GM18951 (cell line): ENCODE results near the gene REELD1.

ENCODE experiments used
- POLR2A ChIP-seq: IDR thresholded peaks from 4 replicates; pipeline ENCODE4 v1.6.1; 2011; ENCODE audit warnings: mild to moderate bottlenecking; ENCODE audit not compliant: insufficient read length, insufficient read depth; ENCODE audit errors: extremely low read depth
- in situ Hi-C: fragments of 300-500 bp; cut with MboI; formaldehyde crosslinking; loops from one replicate; pipeline ENCODE4 v1.12.0; 2022; ENCODE audit warnings: low sequenced_read_pairs, mixed read lengths, inconsistent platforms; ENCODE audit not compliant: unreplicated experiment

Gene REELD1

DNA sequence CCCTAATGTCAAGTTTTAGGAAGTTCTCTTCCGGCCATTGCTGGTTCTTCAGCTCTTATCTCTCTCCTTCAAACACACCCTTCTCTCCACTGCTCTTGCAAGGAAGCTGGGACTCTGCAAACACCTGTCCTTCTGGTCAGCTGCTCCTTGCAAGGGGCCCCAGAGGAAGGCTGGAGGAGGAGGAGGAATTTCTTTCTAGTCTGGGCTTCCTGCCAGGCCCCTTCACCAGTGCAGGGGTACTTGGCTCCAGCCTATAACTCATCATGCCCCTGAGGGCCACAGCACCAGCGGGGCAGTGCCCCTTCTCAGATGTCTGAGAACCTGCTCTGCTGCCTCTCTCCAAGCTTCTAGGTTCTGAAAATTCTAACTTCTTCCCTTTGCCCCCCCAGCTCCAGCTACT, 46.7 kb downstream of the REELD1 start:
- in situ Hi-C loops: loop anchor here (25.0 kb wide), 1 partner anchor 826 kb away; no protein-coding TSS in a partner anchor

DNA sequence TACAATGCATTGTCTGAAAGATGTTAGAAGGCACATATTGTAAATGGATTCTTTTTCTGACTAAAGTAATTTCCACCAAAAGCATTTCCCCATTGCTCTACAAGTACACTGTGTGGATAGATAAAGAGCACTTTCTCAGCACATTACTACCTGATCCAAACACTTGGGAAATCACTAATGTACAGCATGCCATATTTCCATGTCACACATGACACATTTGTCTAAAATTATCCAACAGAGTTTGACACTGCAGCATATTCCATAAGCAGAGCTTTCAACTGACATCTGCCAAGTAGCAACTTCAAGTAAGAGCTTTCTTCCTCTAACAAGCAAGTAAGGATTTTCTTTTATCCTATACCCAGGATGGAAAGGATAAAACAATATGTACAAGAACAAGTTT, 49.5 kb downstream of the REELD1 start:
- in situ Hi-C loops: loop anchor here (25.0 kb wide), 1 partner anchor 824 kb away; no protein-coding TSS in a partner anchor
- TF ChIP-seq POLR2A: no peak

More for the DNA sequence above, 46.7 kb downstream of the REELD1 start:
- TF ChIP-seq POLR2A: no peak

DNA sequence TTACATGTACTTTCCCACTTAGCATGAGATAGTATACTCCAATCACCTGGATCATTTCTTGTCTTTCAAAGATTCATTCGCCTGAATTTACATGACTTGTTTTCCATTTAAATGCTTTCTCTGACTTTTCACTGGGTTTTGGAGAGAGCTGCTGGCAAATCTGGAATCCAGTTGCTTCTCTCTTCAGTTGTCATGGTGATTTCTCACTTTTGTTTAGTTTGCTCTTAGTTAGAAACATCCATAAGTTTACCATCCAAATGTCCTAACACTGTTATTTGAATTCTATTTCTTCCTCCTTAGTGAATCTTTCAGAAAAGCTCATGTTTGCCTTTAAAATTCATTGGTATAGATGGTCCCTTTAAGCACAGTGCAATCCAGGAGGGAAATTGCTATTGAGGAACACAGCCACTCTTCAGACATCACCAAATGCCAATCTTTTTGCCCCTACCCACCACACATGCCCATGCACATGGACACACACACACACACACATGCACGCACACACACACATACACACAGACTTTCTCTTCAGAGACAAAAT, 51.7 kb downstream of the REELD1 start:
- in situ Hi-C loops: loop anchor here (25.0 kb wide), 1 partner anchor 821 kb away; no protein-coding TSS in a partner anchor
- TF ChIP-seq POLR2A: no peak

DNA sequence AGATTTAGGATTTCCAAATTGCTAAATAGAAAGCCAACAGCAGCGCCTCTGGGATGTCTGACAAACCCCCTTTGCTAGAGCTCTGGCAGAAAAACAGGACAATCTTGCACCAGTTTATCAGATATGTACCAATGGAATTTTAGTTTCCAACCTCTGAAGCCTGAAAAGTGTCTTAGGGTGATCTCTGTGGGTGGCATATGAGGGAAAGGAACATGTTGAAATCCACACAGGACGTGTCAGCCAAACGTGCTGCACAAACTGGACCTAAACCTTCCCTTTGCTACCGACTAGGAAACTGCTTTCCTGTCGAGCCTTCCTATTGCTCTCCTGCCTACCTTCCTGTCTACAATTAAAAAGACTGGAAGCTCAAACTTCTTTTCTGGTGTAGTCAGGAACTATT, 53.5 kb downstream of the REELD1 start:
- TF ChIP-seq POLR2A: no peak
- in situ Hi-C loops: loop anchor here (25.0 kb wide), 1 partner anchor 819 kb away; no protein-coding TSS in a partner anchor

DNA sequence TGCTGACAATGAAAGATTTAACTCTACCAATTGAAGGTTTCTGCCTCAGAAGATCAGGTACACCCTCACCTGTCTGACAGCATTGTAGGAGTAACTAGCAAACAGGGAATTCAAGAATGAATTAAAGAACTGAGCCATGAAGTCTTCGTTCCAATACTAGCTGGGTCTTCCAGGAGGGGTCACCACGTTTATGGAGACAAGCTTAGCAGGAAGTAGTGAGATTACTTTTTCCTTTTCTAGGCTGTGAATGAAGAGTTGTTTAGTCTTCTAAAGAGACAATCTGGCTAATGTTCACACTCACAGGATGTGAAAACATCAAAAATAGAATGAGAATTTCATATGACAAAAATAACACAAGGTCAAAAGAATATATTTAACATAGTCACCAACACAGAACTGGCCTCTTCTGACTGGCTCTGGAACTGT, 54.9 kb downstream of the REELD1 start:
- in situ Hi-C loops: loop anchor here (25.0 kb wide), 1 partner anchor 818 kb away; no protein-coding TSS in a partner anchor
- TF ChIP-seq POLR2A: no peak

DNA sequence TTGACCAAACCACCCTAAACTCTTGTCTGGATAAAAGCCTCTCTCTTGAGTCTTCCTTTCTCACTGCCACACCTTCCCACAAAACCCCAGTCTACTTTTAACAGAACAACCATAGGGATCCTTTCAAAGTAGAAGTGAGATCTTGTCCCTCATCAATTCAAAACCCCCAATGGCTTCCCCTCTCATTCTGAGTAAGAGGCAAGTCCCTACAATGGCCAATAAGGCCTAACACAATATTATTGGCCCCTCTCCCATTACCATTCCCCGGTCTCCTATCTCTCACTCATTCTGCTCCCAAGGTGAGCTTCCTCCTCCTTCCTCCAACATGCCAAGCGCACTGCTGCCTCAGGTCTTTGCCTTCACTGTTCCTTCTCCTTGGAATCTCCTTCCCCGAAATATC, 57.1 kb downstream of the REELD1 start:
- in situ Hi-C loops: loop anchor here (10.0 to 25.0 kb wide), 2 partner anchors 53 to 816 kb away; no protein-coding TSS in a partner anchor
- no peak for TF ChIP-seq POLR2A

DNA sequence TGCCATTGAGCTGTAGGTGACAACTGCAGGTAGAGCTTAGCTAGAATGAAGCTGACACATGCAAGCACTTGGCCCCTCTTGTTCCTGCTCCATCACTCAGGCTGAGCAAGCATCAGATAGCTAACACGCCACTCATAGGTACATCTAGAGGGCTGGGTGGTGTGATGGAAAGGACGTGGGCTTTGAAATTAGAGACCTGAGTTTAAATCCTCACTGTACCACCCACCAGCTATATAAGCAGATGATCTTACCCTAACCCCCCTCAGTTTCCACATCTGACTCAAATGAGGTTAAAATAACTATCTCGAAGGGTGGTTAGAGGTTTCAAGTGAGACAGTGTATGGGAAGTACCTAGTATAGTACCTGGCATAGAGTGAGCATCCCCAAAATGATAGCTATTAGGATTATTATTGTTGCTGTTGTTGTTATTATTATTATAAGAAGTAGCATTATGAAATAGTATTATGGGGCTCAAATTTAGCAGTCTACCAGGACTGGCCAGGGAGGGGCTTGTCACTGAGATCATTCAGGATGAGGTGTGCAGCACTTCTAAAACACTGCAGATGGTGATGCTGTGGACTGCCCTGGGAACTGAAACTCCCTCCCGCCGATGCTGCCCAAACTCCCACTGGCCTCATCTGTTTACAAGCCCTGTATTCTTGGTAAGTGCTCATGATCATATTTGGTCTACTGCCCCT, 59.0 kb downstream of the REELD1 start:
- TF ChIP-seq POLR2A: peak; percentile 43
- in situ Hi-C loops: loop anchor here (10.0 to 25.0 kb wide), 2 partner anchors 51 to 814 kb away; no protein-coding TSS in a partner anchor

DNA sequence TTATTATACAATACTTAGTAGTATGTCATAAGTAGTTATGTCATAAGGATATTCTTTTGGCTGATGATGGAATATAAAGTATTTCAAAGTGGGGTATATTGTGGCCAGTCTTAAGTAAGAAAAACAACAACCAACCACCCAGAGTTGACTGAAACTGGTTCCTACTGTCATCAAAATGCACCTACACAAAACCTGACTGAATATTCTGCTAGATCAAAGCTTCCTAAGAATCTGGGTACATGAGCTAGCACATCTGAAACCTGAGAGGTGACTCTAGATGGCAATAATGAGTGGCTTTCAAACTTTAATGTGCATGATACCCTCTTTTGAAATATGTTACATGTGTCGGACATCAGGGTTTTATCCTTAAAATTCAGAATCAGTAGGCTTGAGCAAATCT, 60.4 kb downstream of the REELD1 start:
- in situ Hi-C loops: loop anchor here (10.0 to 25.0 kb wide), 2 partner anchors 50 to 813 kb away; no protein-coding TSS in a partner anchor
- TF ChIP-seq POLR2A: no peak

DNA sequence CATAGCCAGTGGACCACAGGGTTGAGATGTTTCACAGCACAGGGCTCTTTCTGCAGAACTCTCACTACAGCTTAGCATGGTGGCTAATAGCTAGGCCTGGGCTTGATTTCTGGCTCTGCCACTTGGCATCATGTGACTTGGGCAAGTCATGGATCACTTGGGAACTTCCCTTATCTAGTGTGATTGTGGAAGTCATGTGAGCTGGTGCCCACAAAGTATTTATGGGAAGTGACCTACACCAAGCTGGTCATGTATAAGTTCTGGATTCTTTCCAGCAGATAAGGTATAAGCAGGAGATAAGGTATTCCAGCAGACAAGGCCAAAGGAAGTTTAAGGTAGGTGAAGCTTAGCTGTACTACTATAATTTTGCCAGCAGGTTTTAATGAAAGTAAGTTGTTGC, 61.0 kb downstream of the REELD1 start:
- in situ Hi-C loops: loop anchor here (10.0 kb wide), 1 partner anchor 49 kb away; no protein-coding TSS in a partner anchor
- no peak for TF ChIP-seq POLR2A

DNA sequence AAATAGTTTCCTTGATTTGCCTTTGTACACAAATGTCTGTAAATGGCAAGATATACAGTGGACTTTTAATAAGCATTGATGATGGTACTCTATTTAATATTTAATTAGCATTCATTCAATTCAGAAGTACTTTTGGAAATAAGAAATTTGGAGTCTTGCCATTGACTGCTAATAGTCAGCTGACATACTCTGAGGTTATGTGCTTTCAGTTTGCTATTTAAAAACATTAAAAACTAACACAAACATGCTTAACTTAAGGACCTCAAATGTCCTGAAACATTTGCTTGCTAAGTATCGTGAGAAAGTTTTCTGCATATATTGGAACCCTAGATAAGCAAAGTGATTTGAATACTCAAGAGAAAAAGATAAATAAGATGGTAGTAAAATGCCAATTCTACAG, 64.6 kb downstream of the REELD1 start:
- in situ Hi-C loops: loop anchor here (10.0 kb wide), 1 partner anchor 46 kb away; no protein-coding TSS in a partner anchor
- no peak for TF ChIP-seq POLR2A
